Endothelial cell of umbilical vein (primary cell): ENCODE measurements around the gene PRR19. TPM values are rescaled to one million over a fixed set of nuclear protein-coding genes. Genes with fewer than 3 reads are reported as not detected.

Experiments
- BruUV-seq: library from RNA; stranded (reverse); fragments of 400-500 nt; replicated peaks from 2 replicates; lab custom pipeline; 2021; lab: Mats Ljungman, UMichigan
- CTCF ChIA-PET: fragments of 300-600, 350-600 bp; sonication (Branson Sonifier 250); formaldehyde crosslinking; loops from one replicate; lab custom pipeline; 2021; ENCODE audit warnings: antibody characterized with exemption, inconsistent platforms; lab: Charles Lee
- POLR2A ChIA-PET: fragments of 300-600, 350-600 bp; sonication (Branson Sonifier 250); formaldehyde crosslinking; loops from one replicate; lab custom pipeline; 2021; ENCODE audit warnings: antibody characterized with exemption, inconsistent platforms; lab: Charles Lee
- DNase-seq: peaks from one replicate; pipeline ENCODE4 v3.0.0-alpha.2; 2011; ENCODE audit warnings: low read depth, low spot score
- FAIRE-seq: peaks from 2 replicates; lab custom pipeline; 2011; peaks lifted over from hg19 to GRCh38; lab: Jason Lieb, UNC
- H2AFZ ChIP-seq: 2 replicates; pipeline ENCODE4 v1.6.0; 2012; ENCODE audit warnings: low read depth, low read length, control low read depth, inconsistent platforms
- H3K27ac ChIP-seq: 2 replicates; pipeline ENCODE4 v1.5.1; 2011; ENCODE audit warnings: low read depth, mild to moderate bottlenecking, control low read depth, low read length, moderate library complexity; ENCODE audit not compliant: insufficient read depth
- H3K27me3 ChIP-seq, 2 experiments: 2 replicates each; pipeline versions ENCODE4 v1.6.0 to v1.6.1; 2011; ENCODE audit warnings: low read length in 2 of 2, mixed read lengths in 1 of 2; ENCODE audit not compliant: control insufficient read depth in 2 of 2, insufficient read depth in 2 of 2
- H3K36me3 ChIP-seq, 2 experiments: 2 replicates in 1 of 2; 3 replicates in 1 of 2; pipeline ENCODE4 v1.5.1; 2011; ENCODE audit warnings: low read length in 2 of 2, mild to moderate bottlenecking in 1 of 2, moderate library complexity in 1 of 2; ENCODE audit not compliant: control insufficient read depth in 2 of 2, insufficient read depth in 2 of 2; ENCODE audit errors: extremely low read depth in 1 of 2
- H3K4me1 ChIP-seq: 3 replicates; pipeline ENCODE4 v1.5.1; 2011; ENCODE audit warnings: mild to moderate bottlenecking, low read length; ENCODE audit not compliant: control insufficient read depth, insufficient read depth; ENCODE audit errors: extremely low read depth
- H3K4me2 ChIP-seq: 2 replicates; pipeline ENCODE4 v1.6.1; 2011; ENCODE audit warnings: low read length, control low read depth, mixed read lengths; ENCODE audit not compliant: insufficient read depth
- H3K4me3 ChIP-seq, 3 experiments: fragments of 200-600 bp in 1 of 3; sonication (generic), shearing (Covaris generic) in 1 of 3; replicated peaks in 1 of 3; 2 replicates each; pipeline ENCODE4 v1.5.1; 2011 to 2016; ENCODE audit warnings: control low read depth in 3 of 3, low read length in 3 of 3, mild to moderate bottlenecking in 2 of 3, inconsistent platforms in 1 of 3, low read depth in 1 of 3, moderate library complexity in 1 of 3; ENCODE audit not compliant: insufficient read depth in 1 of 3
- H3K79me2 ChIP-seq: 2 replicates; pipeline ENCODE4 v1.6.0; 2012; ENCODE audit warnings: low read length, inconsistent platforms; ENCODE audit not compliant: control insufficient read depth, insufficient read depth
- H3K9ac ChIP-seq: replicated peaks from 2 replicates; pipeline ENCODE3; 2011; ENCODE audit warnings: low read length, control low read depth; ENCODE audit not compliant: insufficient read depth; ENCODE audit errors: extremely low read depth
- H3K9me1 ChIP-seq: replicated peaks from 3 replicates; pipeline ENCODE4 v1.6.0; 2011; ENCODE audit warnings: mild to moderate bottlenecking, low read length; ENCODE audit not compliant: control insufficient read depth, insufficient read depth; ENCODE audit errors: extremely low read depth
- H3K9me3 ChIP-seq: replicated peaks from 2 replicates; pipeline ENCODE4 v1.5.1; 2012; ENCODE audit warnings: low read length, inconsistent platforms; ENCODE audit not compliant: control insufficient read depth, insufficient read depth
- H4K20me1 ChIP-seq: replicated peaks from 2 replicates; pipeline ENCODE3; 2011; ENCODE audit warnings: mild to moderate bottlenecking, low read length; ENCODE audit not compliant: control insufficient read depth, insufficient read depth; ENCODE audit errors: extremely low read depth
- EZH2 ChIP-seq: IDR thresholded peaks from 2 replicates; pipeline ENCODE4 v1.6.1; 2012; ENCODE audit warnings: borderline replicate concordance, low read depth, mild to moderate bottlenecking, moderate library complexity, low read length, inconsistent platforms; ENCODE audit not compliant: severe bottlenecking
- FOS ChIP-seq: IDR thresholded peaks from 2 replicates; pipeline ENCODE4 v1.6.1; 2011; ENCODE audit warnings: mild to moderate bottlenecking, low read length, moderate library complexity, borderline replicate concordance; ENCODE audit not compliant: insufficient read depth
- GATA2 ChIP-seq: IDR thresholded peaks from 2 replicates; pipeline ENCODE4 v1.7.0; 2011; ENCODE audit warnings: low read depth, mild to moderate bottlenecking, moderate library complexity, mixed read lengths, low read length; ENCODE audit not compliant: insufficient read length, insufficient read depth
- JUN ChIP-seq: IDR thresholded peaks from 2 replicates; pipeline ENCODE4 v1.6.1; 2011; ENCODE audit warnings: borderline replicate concordance, low read depth; ENCODE audit not compliant: insufficient read length, insufficient read depth
- MYC ChIP-seq: IDR thresholded peaks from one replicate; pipeline ENCODE4 v1.6.1; 2011; ENCODE audit warnings: mild to moderate bottlenecking, low read depth, low read length
- POLR2A ChIP-seq: IDR thresholded peaks from 2 replicates; pipeline ENCODE4 v1.6.1; 2012; ENCODE audit warnings: low read depth, mild to moderate bottlenecking, control low read depth, low read length
- POLR2AphosphoS5 ChIP-seq: IDR thresholded peaks from 2 replicates; pipeline ENCODE4 v1.6.1; 2012; ENCODE audit warnings: low read depth, mild to moderate bottlenecking, control low read depth, low read length, moderate library complexity; ENCODE audit not compliant: insufficient read depth
- dilution Hi-C: fragments of 300-500 bp; cut with MboI; formaldehyde crosslinking; loops from one replicate; pipeline ENCODE4 v1.15.0; 2019; ENCODE audit warnings: low sequenced_read_pairs; ENCODE audit not compliant: extremely low pct_ligation_motif_present
- intact Hi-C: fragments of 100-400 bp; cut with micrococcal nuclease; formaldehyde crosslinking; loops from one replicate; pipeline ENCODE4 v1.10.0; 2022
- polyA plus RNA-seq, 4 experiments: library from polyadenylated mRNA; depleted of rRNA in 3 of 4; stranded (reverse) in 3 of 4; unstranded in 1 of 4; fragments of >200 nt; gene quantifications; 2 replicates each; pipeline versions ENCODE4 v1.2.1 to v1.2.3, GENCODE V29; 2011 to 2012; ENCODE audit warnings: missing spikeins in 1 of 4
- total RNA-seq: library from RNA; stranded (reverse); gene quantifications from 2 replicates; pipeline ENCODE4 v1.2.3, GENCODE V29; 2021
- TF ChIP-seq, protein P1 (sequence below): IDR thresholded peaks from 2 replicates; pipeline ENCODE4 v1.6.1; 2011; ENCODE audit not compliant: insufficient read depth, insufficient read length
- TF ChIP-seq, protein P2 (sequence below), 2 donors: IDR thresholded peaks; 1 replicate in 1 of 2; 2 replicates in 1 of 2; pipeline ENCODE4 v1.5.1; 2011; ENCODE audit warnings: low read length in 2 of 2, mild to moderate bottlenecking in 2 of 2, moderate library complexity in 2 of 2, control low read depth in 1 of 2, inconsistent platforms in 1 of 2, low read depth in 1 of 2; ENCODE audit not compliant: insufficient read depth in 1 of 2; ENCODE audit errors: extremely low read depth in 1 of 2

The PRR19 gene
- total and polyA plus RNA-seq, 2 donors (not counting 3 experiments of a cell fraction or from before 2014, with no cell fraction given) = 1.0 to 1.4 TPM

DNA sequence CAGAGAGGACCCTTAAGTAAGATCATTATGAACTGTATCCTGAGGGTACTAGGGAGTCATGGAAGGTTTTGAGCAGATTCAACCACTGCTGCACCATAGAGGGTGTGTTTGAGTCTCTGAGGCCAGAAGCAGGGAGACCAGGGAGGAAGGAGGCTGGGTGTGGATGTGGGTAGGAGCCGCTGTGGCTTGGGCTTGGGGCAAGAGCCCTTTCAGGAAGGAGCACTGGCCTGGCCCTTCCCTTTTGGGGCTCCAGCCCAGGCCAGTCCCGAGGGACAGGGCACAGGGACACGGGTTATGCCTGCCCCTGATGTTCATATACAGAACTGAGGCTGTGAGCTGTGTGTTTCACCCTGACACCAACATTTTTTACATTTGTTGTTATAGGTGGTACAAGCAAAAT is 25.6 kb upstream of the PRR19 start:
- Histone ChIP-seq H3K79me2 (peaks cover 33% of the 10 kb centered on the region), H4K20me1 (no peaks in the 10 kb centered on the region)
- POLR2A ChIA-PET = no interaction called here

DNA sequence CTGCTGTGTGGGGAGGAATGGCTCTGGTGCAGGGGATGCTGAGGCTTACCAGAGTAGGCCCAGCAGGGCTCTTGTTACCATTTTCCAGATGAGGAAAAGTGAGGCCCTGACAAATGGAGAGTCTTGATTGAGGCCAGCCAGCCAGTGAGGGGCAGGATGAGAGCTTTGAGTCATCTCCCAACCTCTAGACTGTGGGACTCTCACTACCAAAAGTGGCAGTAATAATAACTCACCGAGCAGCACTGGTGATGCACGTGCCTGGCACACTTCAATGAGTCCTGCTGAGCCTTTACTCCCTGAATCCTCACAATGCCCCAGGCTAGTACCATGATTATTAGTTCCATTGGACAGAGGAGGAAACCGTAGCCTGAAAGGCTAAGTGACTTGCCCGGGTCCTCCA is 25.1 kb upstream of the PRR19 start:
- no peaks in the 10 kb centered on the region for H3K9me3 ChIP-seq
- FAIRE-seq (no peak), DNase-seq (no peak)
- peaks cover 37% of the 10 kb centered on the region for H3K4me1 ChIP-seq
- H3K9me1 ChIP-seq = no peaks in the 10 kb centered on the region
- H3K27me3 ChIP-seq = no peaks in the 10 kb centered on the region
- peaks cover 29% of the 10 kb centered on the region for H3K79me2 ChIP-seq
- H4K20me1 ChIP-seq = no peaks in the 10 kb centered on the region
- no peak overlapping the region for H2AFZ ChIP-seq
- POLR2A ChIA-PET = interaction anchor here (1.4 kb wide), 1 partner anchor 26 kb away, joined by 4 read pairs; no protein-coding TSS in a partner anchor
- peaks cover 12 to 27% of the 10 kb centered on the region in 2 experiments for H3K36me3 ChIP-seq
- CTCF ChIA-PET = interaction anchor here (1.2 to 7.4 kb wide), 2 partner anchors 20 to 30 kb away, joined by 4 to 365 read pairs; partner anchors contain the start of gene GSK3A
- H3K4me3 ChIP-seq = no peak overlapping the region
- no peak overlapping the region for H3K4me2 ChIP-seq
- BruUV-seq = no TSS peak
- no peak overlapping the region for H3K9ac ChIP-seq
- TF ChIP-seq POLR2AphosphoS5 = no peak
- TF ChIP-seq FOS = no peak
- TF ChIP-seq, protein P1, sequence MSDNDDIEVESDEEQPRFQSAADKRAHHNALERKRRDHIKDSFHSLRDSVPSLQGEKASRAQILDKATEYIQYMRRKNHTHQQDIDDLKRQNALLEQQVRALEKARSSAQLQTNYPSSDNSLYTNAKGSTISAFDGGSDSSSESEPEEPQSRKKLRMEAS = no peak
- no peak for TF ChIP-seq MYC
- no peak for TF ChIP-seq EZH2
- TF ChIP-seq POLR2A = no peak
- TF ChIP-seq, protein P2, sequence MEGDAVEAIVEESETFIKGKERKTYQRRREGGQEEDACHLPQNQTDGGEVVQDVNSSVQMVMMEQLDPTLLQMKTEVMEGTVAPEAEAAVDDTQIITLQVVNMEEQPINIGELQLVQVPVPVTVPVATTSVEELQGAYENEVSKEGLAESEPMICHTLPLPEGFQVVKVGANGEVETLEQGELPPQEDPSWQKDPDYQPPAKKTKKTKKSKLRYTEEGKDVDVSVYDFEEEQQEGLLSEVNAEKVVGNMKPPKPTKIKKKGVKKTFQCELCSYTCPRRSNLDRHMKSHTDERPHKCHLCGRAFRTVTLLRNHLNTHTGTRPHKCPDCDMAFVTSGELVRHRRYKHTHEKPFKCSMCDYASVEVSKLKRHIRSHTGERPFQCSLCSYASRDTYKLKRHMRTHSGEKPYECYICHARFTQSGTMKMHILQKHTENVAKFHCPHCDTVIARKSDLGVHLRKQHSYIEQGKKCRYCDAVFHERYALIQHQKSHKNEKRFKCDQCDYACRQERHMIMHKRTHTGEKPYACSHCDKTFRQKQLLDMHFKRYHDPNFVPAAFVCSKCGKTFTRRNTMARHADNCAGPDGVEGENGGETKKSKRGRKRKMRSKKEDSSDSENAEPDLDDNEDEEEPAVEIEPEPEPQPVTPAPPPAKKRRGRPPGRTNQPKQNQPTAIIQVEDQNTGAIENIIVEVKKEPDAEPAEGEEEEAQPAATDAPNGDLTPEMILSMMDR (IDR thresholded peaks at IDR 0.05; ENCODE audit: extremely low read depth in 1 of 2, insufficient read depth in 1 of 2, low read depth in 1 of 2, low read length in 2 of 2) = no peak
- TF ChIP-seq JUN = no peak
- H3K27ac ChIP-seq = no peak overlapping the region
- intact Hi-C loops = no loop called here
- dilution Hi-C loops = no loop called here

More for the DNA sequence above, 25.6 kb upstream of the PRR19 start:
- peaks cover 12 to 28% of the 10 kb centered on the region in 2 experiments for H3K36me3 ChIP-seq
- CTCF ChIA-PET = interaction anchor here (7.4 kb wide), 1 partner anchor 29 kb away, joined by 365 read pairs; the partner anchor contains the start of gene GSK3A
- H3K4me2 ChIP-seq = no peak overlapping the region
- H3K9me3 ChIP-seq = no peaks in the 10 kb centered on the region
- no peak overlapping the region for H3K9ac ChIP-seq
- BruUV-seq = no TSS peak
- no peak overlapping the region for H3K4me3 ChIP-seq
- intact Hi-C loops (no loop called here), dilution Hi-C loops (no loop called here)
- no peaks in the 10 kb centered on the region for H3K27me3 ChIP-seq
- no peak for DNase-seq
- FAIRE-seq = no peak
- no peaks in the 10 kb centered on the region for H3K9me1 ChIP-seq
- no peak overlapping the region for H2AFZ ChIP-seq
- H3K27ac ChIP-seq = no peak overlapping the region
- TF ChIP-seq GATA2 (no peak), JUN (no peak)
- peaks cover 33% of the 10 kb centered on the region for H3K4me1 ChIP-seq
